Natural killer cell (primary cell): ENCODE measurements around the gene CKM. TPM values are rescaled to one million over a fixed set of nuclear protein-coding genes. Genes with fewer than 3 reads are reported as not detected.

Experiments
- ATAC-seq, 3 donors: fragments of 150-1000 bp in 2 of 3; fragments of 200-7000 bp in 1 of 3; cut with Tn5 transposase; 1 replicate in 1 of 3; 2 replicates in 2 of 3; pipeline ENCODE4 v1.10.0; 2021; ENCODE audit warnings: mild to moderate bottlenecking in 2 of 3, moderate library complexity in 2 of 3
- DNase-seq, 2 donors: peaks; one replicate each; pipeline versions ENCODE4 v3.0.0 to v3.0.0-alpha.2; 2013 to 2021; ENCODE audit warnings: mixed read lengths in 1 of 2
- H3K27ac ChIP-seq: one replicate; pipeline ENCODE4 v1.5.1; 2013; ENCODE audit warnings: mild to moderate bottlenecking, low read length
- H3K27me3 ChIP-seq: one replicate; pipeline ENCODE4 v1.6.1; 2013; ENCODE audit warnings: low read length; ENCODE audit not compliant: control insufficient read depth, insufficient read depth
- H3K36me3 ChIP-seq: one replicate; pipeline ENCODE4 v1.6.1; 2013; ENCODE audit warnings: low read length; ENCODE audit not compliant: control insufficient read depth, insufficient read depth
- H3K4me1 ChIP-seq: one replicate; pipeline ENCODE4 v1.6.1; 2013; ENCODE audit warnings: low read length; ENCODE audit not compliant: control insufficient read depth, insufficient read depth
- H3K4me3 ChIP-seq: one replicate; pipeline ENCODE4 v1.5.1; 2013; ENCODE audit warnings: low read length
- H3K9me3 ChIP-seq: one replicate; pipeline ENCODE4 v1.6.1; 2013; ENCODE audit warnings: low read length; ENCODE audit not compliant: control insufficient read depth, insufficient read depth
- H3K27ac Mint-ChIP-seq, 2 donors: one replicate each; pipeline ENCODE4 v1.8.0; 2022; ENCODE audit warnings: mild to moderate bottlenecking in 2 of 2, mixed read lengths in 2 of 2, moderate library complexity in 1 of 2
- H3K27me3 Mint-ChIP-seq, 2 donors: one replicate each; pipeline ENCODE4 v1.8.0; 2022; ENCODE audit warnings: low read depth in 2 of 2, mixed read lengths in 2 of 2
- H3K36me3 Mint-ChIP-seq: one replicate; pipeline ENCODE4 v1.8.0; 2022; ENCODE audit warnings: mixed read lengths
- H3K4me1 Mint-ChIP-seq, 2 donors: one replicate each; pipeline ENCODE4 v1.8.0; 2022; ENCODE audit warnings: mixed read lengths in 2 of 2
- H3K4me3 Mint-ChIP-seq: one replicate; pipeline ENCODE4 v1.8.0; 2022; ENCODE audit warnings: mild to moderate bottlenecking, moderate library complexity, mixed read lengths
- H3K9me3 Mint-ChIP-seq, 2 donors: one replicate each; pipeline ENCODE4 v1.8.0; 2022; ENCODE audit warnings: mixed read lengths in 2 of 2
- WGBS: methylation state at CpG from one replicate; pipeline ENCODE4 v1.1.7; 2013; ENCODE audit warnings: missing lambda C conversion rate; ENCODE audit not compliant: insufficient coverage; 5-methylcytosine and 5-hydroxymethylcytosine counted together
- intact Hi-C: fragments of 100-400 bp; cut with micrococcal nuclease; formaldehyde crosslinking; loops from one replicate; pipeline ENCODE4 v1.14.2; 2022
- total RNA-seq, 4 donors: library from RNA; stranded (reverse); fragments of 120-200 nt in 1 of 4; gene quantifications; one replicate each; pipeline versions ENCODE4 v1.2.3 to v1.2.4, GENCODE V29; 2013 to 2022
- TF ChIP-seq, protein P1 (sequence below): fragments of 200-600 bp; IDR thresholded peaks from one replicate; pipeline ENCODE4 v1.8.0; 2022; ENCODE audit warnings: antibody characterized with exemption

Gene CKM
- total RNA-seq, 3 donors from 2014 or later (not counting 1 experiment from before 2014, with no cell fraction given), result not detected

DNA sequence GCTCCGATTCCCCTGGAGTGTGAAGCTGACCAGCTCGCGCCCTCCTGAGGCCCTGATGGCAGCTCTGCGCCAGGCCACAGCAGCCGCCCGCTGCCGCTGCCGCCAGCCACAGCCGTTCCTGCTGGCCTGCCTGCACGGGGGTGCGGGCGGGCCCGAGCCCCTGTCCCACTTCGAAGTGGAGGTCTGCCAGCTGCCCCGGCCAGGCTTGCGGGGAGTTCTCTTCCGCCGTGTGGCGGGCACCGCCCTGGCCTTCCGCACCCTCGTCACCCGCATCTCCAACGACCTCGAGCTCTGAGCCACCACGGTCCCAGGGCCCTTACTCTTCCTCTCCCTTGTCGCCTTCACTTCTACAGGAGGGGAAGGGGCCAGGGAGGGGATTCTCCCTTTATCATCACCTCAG lies 20.3 kb downstream of the CKM start:
- Mint-ChIP-seq H3K27me3 (no peaks in the 10 kb centered on the region), H3K36me3 (no peaks in the 10 kb centered on the region)
- TF ChIP-seq, protein P1, sequence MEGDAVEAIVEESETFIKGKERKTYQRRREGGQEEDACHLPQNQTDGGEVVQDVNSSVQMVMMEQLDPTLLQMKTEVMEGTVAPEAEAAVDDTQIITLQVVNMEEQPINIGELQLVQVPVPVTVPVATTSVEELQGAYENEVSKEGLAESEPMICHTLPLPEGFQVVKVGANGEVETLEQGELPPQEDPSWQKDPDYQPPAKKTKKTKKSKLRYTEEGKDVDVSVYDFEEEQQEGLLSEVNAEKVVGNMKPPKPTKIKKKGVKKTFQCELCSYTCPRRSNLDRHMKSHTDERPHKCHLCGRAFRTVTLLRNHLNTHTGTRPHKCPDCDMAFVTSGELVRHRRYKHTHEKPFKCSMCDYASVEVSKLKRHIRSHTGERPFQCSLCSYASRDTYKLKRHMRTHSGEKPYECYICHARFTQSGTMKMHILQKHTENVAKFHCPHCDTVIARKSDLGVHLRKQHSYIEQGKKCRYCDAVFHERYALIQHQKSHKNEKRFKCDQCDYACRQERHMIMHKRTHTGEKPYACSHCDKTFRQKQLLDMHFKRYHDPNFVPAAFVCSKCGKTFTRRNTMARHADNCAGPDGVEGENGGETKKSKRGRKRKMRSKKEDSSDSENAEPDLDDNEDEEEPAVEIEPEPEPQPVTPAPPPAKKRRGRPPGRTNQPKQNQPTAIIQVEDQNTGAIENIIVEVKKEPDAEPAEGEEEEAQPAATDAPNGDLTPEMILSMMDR, result no peak

DNA sequence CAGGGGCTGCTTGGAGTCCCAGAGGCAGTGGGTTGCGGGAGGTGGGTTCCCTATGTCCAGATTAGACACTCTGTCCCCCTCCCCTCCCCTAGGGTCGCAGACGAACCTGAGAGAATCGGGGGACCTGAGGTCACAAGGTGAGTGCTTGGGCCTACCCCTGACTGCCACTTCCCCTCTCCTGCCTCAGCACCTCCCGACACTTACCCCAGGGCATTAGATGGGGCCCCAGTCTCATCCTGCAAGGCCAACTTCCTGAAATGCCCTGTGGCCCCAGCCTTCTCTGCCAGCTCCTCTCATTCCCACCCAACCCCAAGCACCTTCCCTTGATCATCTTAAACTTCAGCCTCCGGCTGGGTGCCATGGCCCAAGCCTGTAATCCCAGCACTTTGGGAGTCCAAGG lies 23.0 kb downstream of the CKM start:
- Mint-ChIP-seq H3K36me3 (no peaks in the 10 kb centered on the region), H3K9me3 (no peaks in the 10 kb centered on the region), H3K27ac (no peak overlapping the region), H3K4me1 (peaks cover 0 to 6% of the 10 kb centered on the region in 2 donors), H3K4me3 (no peak overlapping the region), H3K27me3 (no peaks in the 10 kb centered on the region)
- intact Hi-C loops, result no loop called here
- Histone ChIP-seq H3K27ac (no peak overlapping the region), H3K4me3 (no peak overlapping the region), H3K27me3 (no peaks in the 10 kb centered on the region), H3K4me1 (no peaks in the 10 kb centered on the region), H3K36me3 (peaks cover 7% of the 10 kb centered on the region), H3K9me3 (no peaks in the 10 kb centered on the region)
- TF ChIP-seq, protein P1, result no peak
- 96% methylated on average over 6 of the region's 6 CpGs for WGBS
- no peak for ATAC-seq
- no peak for DNase-seq

More for the DNA sequence above, 20.3 kb downstream of the CKM start:
- H3K4me3 ChIP-seq, result no peak overlapping the region
- intact Hi-C loops, result no loop called here
- H3K27ac Mint-ChIP-seq, result no peak overlapping the region
- WGBS, result 95% methylated on average over 27 of the region's 27 CpGs
- H3K27me3 ChIP-seq, result no peaks in the 10 kb centered on the region
- H3K4me1 ChIP-seq, result no peaks in the 10 kb centered on the region
- peaks cover 7 to 9% of the 10 kb centered on the region in 2 donors for H3K4me1 Mint-ChIP-seq
- no peaks in the 10 kb centered on the region for H3K36me3 ChIP-seq
- H3K4me3 Mint-ChIP-seq, result no peak overlapping the region
- ATAC-seq, result no peak
- no peak overlapping the region for H3K27ac ChIP-seq
- no peaks in the 10 kb centered on the region for H3K9me3 ChIP-seq
- no peak for DNase-seq
- H3K9me3 Mint-ChIP-seq, result no peaks in the 10 kb centered on the region

DNA sequence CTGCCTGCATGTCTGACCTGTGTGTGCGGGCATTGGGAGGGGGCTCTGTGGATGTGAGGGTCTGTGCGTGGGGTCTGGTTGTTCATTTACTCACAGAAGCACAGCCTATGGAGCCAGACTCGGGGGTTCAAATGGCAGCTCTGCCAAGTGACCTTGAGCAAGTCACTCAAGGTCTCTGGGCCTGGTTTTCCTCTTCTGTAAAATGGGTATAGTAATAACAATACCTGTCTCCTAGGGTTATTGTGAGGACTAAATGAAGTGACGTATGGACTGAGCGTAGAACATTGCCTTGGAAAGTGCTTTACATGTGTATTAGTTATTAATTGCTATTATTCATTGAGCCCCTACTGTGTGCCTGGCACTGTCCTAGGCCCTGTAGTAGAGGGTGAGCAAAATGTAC lies 24.4 kb downstream of the CKM start:
- Mint-ChIP-seq H3K9me3 (no peaks in the 10 kb centered on the region), H3K4me1 (no peaks in the 10 kb centered on the region), H3K27me3 (no peaks in the 10 kb centered on the region), H3K27ac (no peak overlapping the region), H3K36me3 (no peaks in the 10 kb centered on the region), H3K4me3 (no peak overlapping the region)
- no peak for ATAC-seq
- TF ChIP-seq, protein P1, result no peak
- Histone ChIP-seq H3K9me3 (no peaks in the 10 kb centered on the region), H3K4me3 (no peak overlapping the region), H3K4me1 (no peaks in the 10 kb centered on the region), H3K27me3 (no peaks in the 10 kb centered on the region), H3K27ac (no peak overlapping the region), H3K36me3 (peaks cover 9% of the 10 kb centered on the region)
- no peak for DNase-seq
- intact Hi-C loops, result no loop called here
- WGBS, result 100% methylated on average over 5 of the region's 5 CpGs

DNA sequence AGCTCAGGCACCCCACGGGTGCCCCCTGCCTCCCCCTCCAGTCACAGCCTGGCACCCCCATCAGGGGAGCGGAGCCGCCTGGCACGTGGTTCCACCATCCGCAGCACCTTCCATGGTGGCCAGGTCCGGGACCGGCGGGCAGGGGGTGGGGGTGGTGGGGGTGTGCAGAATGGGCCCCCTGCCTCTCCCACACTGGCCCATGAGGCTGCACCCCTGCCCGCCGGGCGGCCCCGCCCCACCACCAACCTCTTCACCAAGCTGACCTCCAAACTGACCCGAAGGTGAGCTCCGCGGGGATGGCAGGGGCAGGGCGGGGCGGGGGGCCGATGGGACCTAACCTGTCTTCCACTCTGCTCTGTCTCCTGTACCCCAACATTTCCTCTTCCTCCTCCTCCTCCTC lies 25.0 kb downstream of the CKM start:
- Histone ChIP-seq H3K27ac (no peak overlapping the region), H3K4me1 (no peaks in the 10 kb centered on the region), H3K9me3 (no peaks in the 10 kb centered on the region), H3K4me3 (no peak overlapping the region), H3K36me3 (peaks cover 9% of the 10 kb centered on the region), H3K27me3 (no peaks in the 10 kb centered on the region)
- no peak for DNase-seq
- Mint-ChIP-seq H3K9me3 (no peaks in the 10 kb centered on the region), H3K4me1 (no peaks in the 10 kb centered on the region), H3K4me3 (no peak overlapping the region), H3K27me3 (no peaks in the 10 kb centered on the region), H3K27ac (no peak overlapping the region), H3K36me3 (peaks cover 1% of the 10 kb centered on the region)
- TF ChIP-seq, protein P1, result no peak
- intact Hi-C loops, result no loop called here
- ATAC-seq, result no peak
- 99% methylated on average over 13 of the region's 18 CpGs for WGBS
